Activated CD4-positive, alpha-beta T cell treated with anti-CD3 and anti-CD28 coated beads for 36 hours (primary cell): Measurements from ENCODE around the gene AWAT1. TPM values are rescaled to one million over a fixed set of nuclear protein-coding genes. Genes with fewer than 3 reads are reported as not detected.
"Not testable (repeated sequence)": the region's sequence is repeated elsewhere in the genome, so short reads cannot be mapped to it uniquely, and the experiment has no call there.

Experiments
- ATAC-seq: fragments of 200-7000 bp; cut with Tn5 transposase; one replicate; pipeline ENCODE4 v1.10.0; 2021; ENCODE audit warnings: mild to moderate bottlenecking, moderate library complexity
- CTCF ChIA-PET: fragments of 350-600 bp; sonication (Branson Sonifier 250); formaldehyde crosslinking; loops from one replicate; lab custom pipeline; 2021; ENCODE audit warnings: antibody characterized with exemption; lab: Charles Lee
- POLR2A ChIA-PET: fragments of 350-600 bp; sonication (Branson Sonifier 250); formaldehyde crosslinking; loops from one replicate; lab custom pipeline; 2021; ENCODE audit warnings: antibody characterized with exemption, inconsistent platforms; lab: Charles Lee
- DNase-seq: peaks from one replicate; pipeline ENCODE4 v3.0.0-alpha.2; 2020
- H3K27ac Mint-ChIP-seq: one replicate; pipeline ENCODE4 v1.8.0; 2021; ENCODE audit warnings: mixed read lengths
- H3K27me3 Mint-ChIP-seq: one replicate; pipeline ENCODE4 v1.8.0; 2021; ENCODE audit warnings: mixed read lengths
- H3K36me3 Mint-ChIP-seq: one replicate; pipeline ENCODE4 v1.8.0; 2021; ENCODE audit warnings: low read depth, mixed read lengths
- H3K4me1 Mint-ChIP-seq: one replicate; pipeline ENCODE4 v1.8.0; 2021; ENCODE audit warnings: mixed read lengths
- H3K4me3 Mint-ChIP-seq: one replicate; pipeline ENCODE4 v1.8.0; 2021; ENCODE audit warnings: mild to moderate bottlenecking, moderate library complexity, mixed read lengths
- H3K9me3 Mint-ChIP-seq: one replicate; pipeline ENCODE4 v1.8.0; 2021; ENCODE audit warnings: low read depth, mixed read lengths
- intact Hi-C, 2 experiments: fragments of 100-400 bp; cut with DNase I in 1 of 2; cut with micrococcal nuclease in 1 of 2; formaldehyde crosslinking; loops; one replicate each; pipeline versions ENCODE4 v1.14.2 to v1.15.1; 2022 to 2024; cut with DNase I, micrococcal nuclease
- total RNA-seq, 2 experiments: library from RNA; stranded (reverse); gene quantifications; one replicate each; pipeline ENCODE4 v1.2.3, GENCODE V29; 2021

The AWAT1 gene
- total RNA-seq, 2 experiments from 2014 or later = not detected

DNA sequence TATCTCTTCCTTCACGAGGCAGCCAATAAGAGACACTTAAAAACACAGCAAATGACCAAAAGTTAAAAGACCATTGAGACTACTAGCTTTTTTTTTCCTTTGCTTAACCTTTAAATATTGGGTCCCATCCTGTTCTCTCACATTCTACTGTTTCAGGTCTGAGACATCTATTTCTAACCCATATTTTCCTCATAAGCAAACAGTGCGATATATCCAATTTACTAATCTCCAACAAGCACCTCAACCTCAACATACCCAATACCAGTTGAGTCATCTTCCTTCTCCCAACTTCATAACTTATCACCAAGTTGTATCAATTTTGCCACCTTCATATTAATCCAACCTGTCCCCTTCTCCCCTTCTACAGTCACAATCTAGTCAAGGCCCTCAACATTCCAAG is 7.0 kb downstream of the AWAT1 start:
- ChIA-PET POLR2A (no interaction called here), CTCF (no interaction called here)
- DNase-seq (no peak), ATAC-seq (no peak)
- Mint-ChIP-seq H3K36me3 (no peaks in the 10 kb centered on the region), H3K27ac (no peak overlapping the region), H3K4me1 (peaks cover 13% of the 10 kb centered on the region), H3K9me3 (no peaks in the 10 kb centered on the region), H3K27me3 (no peaks in the 10 kb centered on the region), H3K4me3 (no peak overlapping the region)
- intact Hi-C loops = no loop called here

DNA sequence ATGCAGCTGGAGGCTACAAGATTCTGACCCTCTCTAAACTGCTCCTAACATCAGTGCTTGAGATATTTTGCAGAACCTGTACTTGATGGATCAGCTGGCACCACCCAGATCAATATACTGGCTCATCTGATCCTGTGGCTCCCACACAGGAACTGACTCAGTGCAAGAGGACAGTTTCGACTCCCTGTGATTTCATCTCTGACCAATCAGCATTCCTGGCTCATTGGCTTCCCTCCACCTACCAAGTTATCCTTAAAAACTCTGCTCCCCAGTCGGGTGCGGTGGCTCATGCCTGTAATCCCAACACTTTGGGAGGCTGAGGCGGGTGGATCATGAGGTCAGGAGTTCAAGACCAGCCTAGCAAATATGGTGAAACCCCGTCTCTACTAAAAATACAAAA is 9.1 kb downstream of the AWAT1 start:
- H3K4me3 Mint-ChIP-seq, H3K4me1 Mint-ChIP-seq, CTCF ChIA-PET, intact Hi-C loops, POLR2A ChIA-PET, H3K9me3 Mint-ChIP-seq, H3K36me3 Mint-ChIP-seq, ATAC-seq, DNase-seq, H3K27me3 Mint-ChIP-seq, H3K27ac Mint-ChIP-seq: not testable (repeated sequence)

DNA sequence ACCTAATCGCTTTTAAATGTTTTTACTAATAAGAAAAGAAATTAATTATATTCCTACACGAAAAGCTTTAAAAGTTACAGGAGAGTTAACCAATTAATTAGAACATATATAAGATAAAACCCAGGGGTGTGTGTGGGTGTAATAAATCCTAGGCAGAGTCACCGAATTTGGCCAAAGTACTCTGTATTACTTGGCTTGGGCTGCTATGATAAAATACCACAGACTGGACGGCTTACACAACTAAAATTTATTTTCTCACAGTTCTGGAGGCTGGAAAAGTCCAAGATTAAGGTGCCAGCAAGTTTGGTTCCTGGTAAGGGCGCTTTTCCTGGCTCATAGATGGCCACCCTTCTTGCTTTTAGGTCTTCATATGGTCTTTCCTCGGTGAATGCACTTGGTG is 10.4 kb downstream of the AWAT1 start:
- no peak overlapping the region for H3K27ac Mint-ChIP-seq
- H3K9me3 Mint-ChIP-seq = no peaks in the 10 kb centered on the region
- no peaks in the 10 kb centered on the region for H3K36me3 Mint-ChIP-seq
- POLR2A ChIA-PET = no interaction called here
- H3K4me1 Mint-ChIP-seq = peaks cover 3% of the 10 kb centered on the region
- H3K27me3 Mint-ChIP-seq = no peaks in the 10 kb centered on the region
- no peak overlapping the region for H3K4me3 Mint-ChIP-seq
- CTCF ChIA-PET = no interaction called here
- no peak for DNase-seq
- no peak for ATAC-seq
- intact Hi-C loops = no loop called here

DNA sequence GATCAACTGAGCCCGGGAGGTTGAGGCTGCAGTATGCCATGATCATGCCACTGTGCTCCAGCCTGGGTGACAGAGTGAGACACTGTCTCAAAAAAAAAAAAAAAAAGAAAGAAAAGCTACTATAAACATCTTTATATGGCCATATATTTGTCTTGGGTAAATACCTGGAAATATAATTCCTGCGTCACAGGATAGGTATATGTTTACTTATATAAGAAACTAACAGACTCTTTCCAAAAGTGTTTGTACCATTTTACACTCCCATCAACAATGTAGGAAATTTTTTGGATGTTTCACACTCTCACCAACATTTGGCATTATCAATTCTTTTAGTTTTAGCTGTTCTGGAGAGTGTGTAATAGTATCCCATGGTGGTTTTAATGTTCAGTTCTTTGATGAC is 12.8 kb downstream of the AWAT1 start:
- ChIA-PET POLR2A (no interaction called here), CTCF (no interaction called here)
- Mint-ChIP-seq H3K4me1 (no peaks in the 10 kb centered on the region), H3K9me3 (no peaks in the 10 kb centered on the region), H3K36me3 (no peaks in the 10 kb centered on the region), H3K27ac (no peak overlapping the region), H3K4me3 (no peak overlapping the region), H3K27me3 (no peaks in the 10 kb centered on the region)
- intact Hi-C loops = no loop called here
- DNase-seq (no peak), ATAC-seq (no peak)

DNA sequence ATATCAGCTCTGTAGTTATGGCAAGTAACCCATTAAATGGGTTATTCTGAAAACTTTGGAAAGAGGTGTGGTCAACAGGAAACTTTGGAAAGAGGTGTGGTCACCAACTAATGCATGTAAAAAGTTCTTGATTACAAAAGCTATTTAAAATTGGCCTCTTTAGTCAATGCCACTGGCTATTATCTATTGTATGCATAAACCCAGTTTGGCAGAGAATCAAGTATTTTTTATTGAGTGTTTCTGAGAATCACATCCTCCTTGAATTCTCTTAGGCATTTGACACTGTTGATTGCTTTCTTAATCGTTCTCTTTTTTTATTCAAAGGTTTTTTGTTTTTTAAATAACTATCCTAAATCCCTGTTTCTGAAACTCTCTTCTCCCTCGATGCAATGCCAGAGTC is 18.0 kb downstream of the AWAT1 start:
- peak overlapping the region; percentile 92 for H3K27ac Mint-ChIP-seq
- H3K9me3 Mint-ChIP-seq = no peaks in the 10 kb centered on the region
- ChIA-PET POLR2A (no interaction called here), CTCF (interaction anchor here (1.4 to 1.6 kb wide), 2 partner anchors 10 to 55 kb away, joined by 4 read pairs; no protein-coding TSS in a partner anchor)
- no peak overlapping the region for H3K4me3 Mint-ChIP-seq
- ATAC-seq (no peak), DNase-seq (no peak)
- no peaks in the 10 kb centered on the region for H3K27me3 Mint-ChIP-seq
- H3K36me3 Mint-ChIP-seq = peaks cover 2% of the 10 kb centered on the region
- intact Hi-C loops = no loop called here
- peaks cover 25% of the 10 kb centered on the region for H3K4me1 Mint-ChIP-seq

DNA sequence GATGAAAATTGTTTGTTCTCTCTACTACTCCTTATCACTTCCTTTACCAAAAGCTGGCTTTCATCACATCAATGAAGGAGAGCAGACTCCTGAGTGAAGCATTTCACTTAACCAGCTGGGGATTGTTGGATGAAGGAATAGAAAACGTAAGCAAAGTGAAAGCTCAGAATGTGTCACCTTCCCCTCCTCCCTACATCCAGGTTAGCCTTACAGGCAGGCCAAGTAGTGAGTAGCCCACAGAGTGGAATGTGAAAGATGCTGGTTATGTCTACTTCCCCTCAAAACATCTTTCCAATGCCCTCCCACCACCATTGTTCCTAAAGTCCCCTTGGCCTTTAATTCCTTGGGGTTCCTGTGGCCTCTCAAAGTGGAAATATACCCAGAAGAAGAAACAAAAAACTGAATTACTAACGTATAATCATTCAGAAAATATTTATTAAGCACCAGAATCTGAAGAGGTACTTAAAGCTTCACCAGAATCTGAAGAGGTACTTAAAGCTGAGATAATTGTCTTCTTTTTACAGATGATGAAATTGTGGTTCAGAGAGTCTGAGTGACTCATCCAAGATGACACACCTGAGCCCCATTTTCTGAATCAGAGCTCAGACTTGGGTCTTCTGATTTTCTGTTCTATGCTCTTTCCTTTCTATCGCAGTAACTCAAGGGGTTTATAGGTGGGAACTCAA is 19.1 kb downstream of the AWAT1 start:
- H3K36me3 Mint-ChIP-seq = peaks cover 2% of the 10 kb centered on the region
- POLR2A ChIA-PET = interaction anchor here (1.0 to 1.1 kb wide), 2 partner anchors 180 to 339 kb away, joined by 3 read pairs; no protein-coding TSS in a partner anchor
- peak; percentile 85 for ATAC-seq
- peaks cover 25% of the 10 kb centered on the region for H3K4me1 Mint-ChIP-seq
- peak; percentile 13 for DNase-seq
- CTCF ChIA-PET = interaction anchor here (1.4 to 1.6 kb wide), 2 partner anchors 9 to 56 kb away, joined by 4 read pairs; no protein-coding TSS in a partner anchor
- H3K9me3 Mint-ChIP-seq = no peaks in the 10 kb centered on the region
- intact Hi-C loops = loop anchor here in 1 of 2 experiments (1.0 kb wide), 1 partner anchor 79 kb away; no protein-coding TSS in a partner anchor
- peak overlapping the region; percentile 92 for H3K27ac Mint-ChIP-seq
- H3K27me3 Mint-ChIP-seq = no peaks in the 10 kb centered on the region
- no peak overlapping the region for H3K4me3 Mint-ChIP-seq

DNA sequence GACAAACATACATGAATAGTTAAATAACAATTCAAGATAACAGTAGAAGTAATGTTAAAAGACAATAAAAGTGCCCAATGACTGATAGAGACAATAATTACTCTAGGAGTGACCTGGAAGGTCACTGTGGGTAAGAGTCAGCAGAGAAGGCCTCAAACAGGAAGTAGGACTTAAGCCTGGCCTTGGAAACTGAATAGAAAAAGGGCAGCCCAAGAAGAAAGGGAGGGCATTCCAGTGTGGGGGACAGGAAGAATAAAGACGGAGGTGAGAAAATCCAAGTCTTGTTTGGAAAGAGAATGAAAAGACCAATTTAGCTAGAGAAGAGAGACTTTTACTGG is 19.6 kb downstream of the AWAT1 start:
- Mint-ChIP-seq H3K36me3 (peaks cover 2% of the 10 kb centered on the region), H3K4me1 (peaks cover 25% of the 10 kb centered on the region), H3K4me3 (no peak overlapping the region), H3K9me3 (no peaks in the 10 kb centered on the region), H3K27ac (peak overlapping the region; percentile 92), H3K27me3 (no peaks in the 10 kb centered on the region)
- ATAC-seq (peak; percentile 47), DNase-seq (no peak)
- ChIA-PET POLR2A (interaction anchor here (1.0 to 1.1 kb wide), 2 partner anchors 180 to 338 kb away, joined by 3 read pairs; no protein-coding TSS in a partner anchor), CTCF (interaction anchor here (1.6 kb wide), 1 partner anchor 9 kb away, joined by 4 read pairs; no protein-coding TSS in a partner anchor)
- intact Hi-C loops = no loop called here

DNA sequence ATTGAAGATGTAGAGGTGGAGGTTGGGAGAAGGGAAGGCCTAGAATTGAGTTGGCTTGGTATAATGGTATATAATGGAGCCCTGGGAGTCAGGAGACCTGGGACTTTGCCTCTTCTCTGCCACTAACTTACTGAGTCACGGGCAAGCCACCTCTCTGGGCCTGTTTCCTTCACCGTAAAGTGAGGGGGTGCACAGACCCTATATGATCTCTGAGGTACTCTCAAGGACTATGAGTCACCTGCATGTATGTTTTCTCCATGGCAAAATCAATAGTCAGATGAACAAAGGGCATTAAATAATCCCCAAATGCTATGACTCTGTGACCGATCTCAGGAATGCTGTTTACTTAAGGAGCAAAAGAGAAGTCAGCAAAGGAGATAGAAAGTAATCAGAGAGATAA is 20.5 kb downstream of the AWAT1 start:
- CTCF ChIA-PET = no interaction called here
- Mint-ChIP-seq H3K36me3 (peaks cover 2% of the 10 kb centered on the region), H3K4me3 (no peak overlapping the region), H3K27me3 (no peaks in the 10 kb centered on the region), H3K27ac (no peak overlapping the region), H3K4me1 (peaks cover 25% of the 10 kb centered on the region), H3K9me3 (no peaks in the 10 kb centered on the region)
- ATAC-seq (no peak), DNase-seq (no peak)
- POLR2A ChIA-PET = no interaction called here
- intact Hi-C loops = no loop called here

DNA sequence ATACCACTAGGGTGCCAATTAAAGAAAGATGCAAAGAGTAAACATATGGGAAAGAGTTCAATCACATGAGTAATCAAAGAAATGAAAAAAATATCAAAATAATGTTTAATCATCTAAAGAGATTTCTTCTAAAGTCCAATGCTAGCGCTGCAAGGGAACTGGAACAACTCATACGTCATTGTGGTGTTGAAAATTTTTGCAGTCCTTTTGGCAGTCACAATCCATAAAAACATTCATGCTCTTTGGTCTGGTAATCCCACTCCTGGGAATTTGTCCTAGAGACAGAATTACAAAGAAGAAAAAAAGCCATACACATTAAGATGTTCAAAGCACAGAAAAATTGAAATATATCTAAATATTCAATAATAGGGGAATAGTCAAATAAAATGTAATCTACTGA is 21.0 kb downstream of the AWAT1 start:
- H3K4me3 Mint-ChIP-seq = no peak overlapping the region
- no peak overlapping the region for H3K27ac Mint-ChIP-seq
- ATAC-seq = no peak
- ChIA-PET POLR2A (no interaction called here), CTCF (no interaction called here)
- intact Hi-C loops = no loop called here
- DNase-seq = no peak
- peaks cover 25% of the 10 kb centered on the region for H3K4me1 Mint-ChIP-seq
- no peaks in the 10 kb centered on the region for H3K9me3 Mint-ChIP-seq
- no peaks in the 10 kb centered on the region for H3K27me3 Mint-ChIP-seq
- peaks cover 2% of the 10 kb centered on the region for H3K36me3 Mint-ChIP-seq

DNA sequence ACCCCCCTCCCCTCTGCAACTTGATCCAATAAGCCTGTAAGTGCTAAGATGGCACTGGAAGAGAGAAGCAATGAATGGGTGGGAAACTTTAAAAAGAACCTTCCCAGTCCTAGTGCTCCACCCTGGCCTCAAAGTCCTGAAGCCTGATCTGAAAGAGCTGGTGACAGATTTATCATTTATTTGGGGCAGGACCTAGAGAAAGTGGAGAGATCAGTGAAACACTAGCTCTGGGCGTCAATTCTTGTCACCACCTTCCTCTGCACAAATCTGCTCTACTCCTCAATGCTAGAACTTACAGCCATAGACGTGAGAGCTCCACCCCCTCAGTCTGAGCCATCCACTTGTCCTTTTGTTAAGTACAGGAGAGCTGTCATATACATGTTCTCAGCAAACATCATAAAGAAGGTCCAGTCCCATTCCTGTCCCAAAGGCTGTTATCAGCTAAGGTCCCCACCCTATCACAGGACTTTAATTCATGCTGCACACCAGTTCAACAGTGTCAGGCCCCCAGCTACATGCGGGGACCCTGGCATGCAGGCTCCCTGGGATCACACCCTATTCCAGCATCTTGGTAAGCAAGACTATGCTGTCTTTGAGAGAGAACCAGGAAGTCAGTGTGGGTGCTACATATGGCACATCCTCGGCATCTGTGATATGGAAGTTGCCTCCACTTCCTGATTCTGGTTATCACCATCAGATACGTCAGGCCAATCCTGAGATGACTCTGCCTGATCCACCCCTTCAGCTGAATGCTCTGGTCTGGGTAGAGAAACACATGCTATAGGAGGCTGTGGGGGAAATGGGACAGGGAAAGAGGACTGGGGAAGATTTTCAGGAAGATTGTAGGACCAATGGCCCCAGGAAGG is 23.2 kb downstream of the AWAT1 start:
- no peak for DNase-seq
- Mint-ChIP-seq H3K36me3 (peaks cover 2% of the 10 kb centered on the region), H3K27me3 (no peaks in the 10 kb centered on the region), H3K4me1 (peaks cover 24% of the 10 kb centered on the region), H3K4me3 (no peak overlapping the region), H3K9me3 (no peaks in the 10 kb centered on the region), H3K27ac (no peak overlapping the region)
- ATAC-seq = no peak
- ChIA-PET POLR2A (no interaction called here), CTCF (no interaction called here)
- intact Hi-C loops = no loop called here

DNA sequence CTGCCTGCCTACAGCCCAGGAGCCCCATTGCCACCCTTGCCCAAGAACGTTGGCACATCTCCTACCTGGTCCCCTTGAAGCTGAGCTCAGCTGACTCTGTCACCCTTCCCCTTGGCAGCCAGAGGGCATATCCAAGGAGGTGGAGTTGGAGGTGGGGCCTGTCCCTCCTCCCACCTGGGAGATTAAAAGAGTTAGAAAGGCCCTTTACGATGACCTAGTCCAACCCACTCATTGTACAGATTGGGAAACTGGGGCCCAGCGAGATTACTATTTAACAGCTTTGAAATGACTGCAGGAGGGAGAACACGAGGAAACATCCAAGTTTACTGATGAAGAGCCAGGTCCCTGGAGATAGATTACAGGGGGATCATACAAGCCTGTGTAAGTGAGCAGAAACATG is 25.6 kb downstream of the AWAT1 start, which contains the start of gene P2RY4:
Gene P2RY4 (minus strand): TSS at position 101 of the 400 bp plus-strand sequence. CDS start 580 bp downstream, outside the sequence.
- POLR2A ChIA-PET = no interaction called here
- H3K9me3 Mint-ChIP-seq = no peaks in the 10 kb centered on the region
- H3K36me3 Mint-ChIP-seq = no peaks in the 10 kb centered on the region
- ATAC-seq (no peak), DNase-seq (no peak)
- intact Hi-C loops = no loop called here
- no peaks in the 10 kb centered on the region for H3K4me1 Mint-ChIP-seq
- no peaks in the 10 kb centered on the region for H3K27me3 Mint-ChIP-seq
- no peak within 1 kb of the TSS for H3K4me3 Mint-ChIP-seq
- CTCF ChIA-PET = interaction anchor here (1.1 kb wide), 1 partner anchor 14 kb away, joined by 3 read pairs; no protein-coding TSS in a partner anchor
- H3K27ac Mint-ChIP-seq = no peak within 1 kb of the TSS
